Transverse colon (tissue), 4 donors: Measurements from ENCODE around the gene ZBTB20.

Experiments used
- CTCF ChIP-seq, 5 experiments: fragments of 200-600 bp in 3 of 5; fragments of 450-650 bp in 2 of 5; sonication (generic) in 3 of 5; IDR thresholded peaks; 1 replicate in 2 of 5; 2 replicates in 3 of 5; pipeline ENCODE4 v1.5.1; 2016 to 2017; ENCODE audit warnings: antibody characterized with exemption in 5 of 5, inconsistent platforms in 3 of 5, mild to moderate bottlenecking in 2 of 5, moderate library complexity in 1 of 5
- POLR2AphosphoS5 ChIP-seq, 3 donors: sonication (generic); formaldehyde crosslinking; IDR thresholded peaks; one replicate each; pipeline ENCODE4 v1.6.1; 2016; ENCODE audit warnings: antibody characterized with exemption in 3 of 3

DNA sequence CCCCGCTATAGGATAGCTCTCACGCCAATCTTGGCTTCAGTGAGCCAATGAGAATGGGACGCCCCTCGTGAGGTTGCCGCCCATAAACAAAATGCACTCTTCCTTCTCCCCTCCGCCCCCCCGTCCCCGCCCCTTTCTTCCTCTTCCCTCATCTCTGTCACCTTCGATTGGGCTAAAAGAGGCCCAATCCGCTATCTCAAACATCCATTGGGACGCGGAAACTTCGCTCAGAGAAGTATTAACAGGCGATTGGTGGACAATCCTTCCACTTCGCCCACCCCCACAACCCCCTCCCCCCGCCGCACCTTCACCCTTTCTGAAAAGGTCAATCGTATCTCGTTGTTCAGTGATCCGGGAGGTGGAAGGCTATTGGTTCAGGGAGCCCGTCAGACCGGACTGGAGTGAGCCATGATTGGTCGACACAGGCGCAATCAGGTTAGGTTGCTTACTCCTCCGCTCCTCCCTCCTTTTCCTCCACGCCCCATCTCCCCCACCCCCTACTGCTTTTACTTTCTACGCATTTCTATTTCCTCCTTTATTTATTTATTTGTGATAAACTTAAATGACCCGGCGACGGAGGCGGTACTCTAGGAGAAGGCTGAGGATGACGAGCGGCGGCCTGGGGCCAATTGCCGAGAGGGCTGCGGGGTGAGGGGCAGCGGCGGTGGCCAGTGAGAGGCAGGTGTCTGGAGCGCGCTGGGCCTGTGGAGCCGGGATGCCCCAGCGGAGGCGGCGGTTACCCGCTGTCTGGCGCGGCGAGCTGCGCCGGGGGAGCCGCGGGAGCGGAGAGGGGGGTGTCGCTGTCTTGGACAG, 447 bp upstream of the ZBTB20 start:
- TF ChIP-seq CTCF (IDR thresholded peaks at IDR 0.05) (no peak), POLR2AphosphoS5 (IDR thresholded peaks at IDR 0.05) (peak; percentile 84 to 91 (median 88))
